GM19324 (cell line): ENCODE measurements around the gene ACVR2B.

Experiments used
- ATAC-seq: cut with Tn5 transposase; IDR thresholded peaks from one replicate; pipeline ENCODE4 v1.9.1; 2021; ENCODE audit warnings: mild to moderate bottlenecking, moderate library complexity; ENCODE audit not compliant: unreplicated experiment, low FRiP score

Gene ACVR2B

GRCh38 chr3:38480093-38480445, 26.4 kb downstream of the ACVR2B start:
- no peak for ATAC-seq

- no peak for ATAC-seq
Measured at GRCh38 chr3:38480930-38481329, 27.2 kb downstream of the ACVR2B start.

GRCh38 chr3:38482951-38483350, 29.3 kb downstream of the ACVR2B start:
- no peak for ATAC-seq

- no peak for ATAC-seq
Measured at GRCh38 chr3:38487323-38487722, 33.6 kb downstream of the ACVR2B start.

- ATAC-seq, result no peak
Measured at GRCh38 chr3:38488949-38489348, 35.3 kb downstream of the ACVR2B start.

- no peak for ATAC-seq
Measured at GRCh38 chr3:38489766-38490165, 36.1 kb downstream of the ACVR2B start.

GRCh38 chr3:38490281-38491030, 36.8 kb downstream of the ACVR2B start:
- ATAC-seq, result no peak

- ATAC-seq, result no peak
Measured at GRCh38 chr3:38491215-38491614, 37.5 kb downstream of the ACVR2B start.

GRCh38 chr3:38493031-38493430, 39.3 kb downstream of the ACVR2B start:
- ATAC-seq, result no peak

GRCh38 chr3:38496131-38496910, 42.6 kb downstream of the ACVR2B start, which contains the start of gene EXOG:
EXOG (plus strand) TSS chr3:38496340; CDS start chr3:38496368, 28 bp downstream.
- ATAC-seq, result peak; percentile 93

GRCh38 chr3:38497031-38497430, 43.3 kb downstream of the ACVR2B start:
- no peak for ATAC-seq

- ATAC-seq, result no peak
Measured at GRCh38 chr3:38500688-38501417, 47.2 kb downstream of the ACVR2B start.

GRCh38 chr3:38507120-38507519, 53.4 kb downstream of the ACVR2B start:
- no peak for ATAC-seq

- ATAC-seq, result no peak
Measured at GRCh38 chr3:38509732-38510131, 56.0 kb downstream of the ACVR2B start.

- no peak for ATAC-seq
Measured at GRCh38 chr3:38510631-38511030, 56.9 kb downstream of the ACVR2B start.

GRCh38 chr3:38511546-38511945, 57.9 kb downstream of the ACVR2B start:
- ATAC-seq, result no peak

GRCh38 chr3:38515367-38515766, 61.7 kb downstream of the ACVR2B start:
- no peak for ATAC-seq

GRCh38 chr3:38516669-38517068, 63.0 kb downstream of the ACVR2B start:
- no peak for ATAC-seq

- no peak for ATAC-seq
Measured at GRCh38 chr3:38519000-38519399, 65.3 kb downstream of the ACVR2B start.

GRCh38 chr3:38519651-38520050, 66.0 kb downstream of the ACVR2B start:
- ATAC-seq, result no peak

- peak; percentile 57 for ATAC-seq
Measured at GRCh38 chr3:38521391-38521987, 67.8 kb downstream of the ACVR2B start.
